WTC11 (cell line): ENCODE measurements around the gene SYT8. TPM values are rescaled to one million over a fixed set of nuclear protein-coding genes. Genes with fewer than 3 reads are reported as not detected.

Source experiments
- ATAC-seq: fragments of 200-7000 bp; cut with Tn5 transposase; 2 replicates; pipeline ENCODE4 v1.10.0; 2021; ENCODE audit warnings: mild to moderate bottlenecking, moderate library complexity
- CTCF ChIA-PET: fragments of 300-600 bp; sonication (Branson Sonifier 250); formaldehyde crosslinking; loops from one replicate; lab custom pipeline; 2021; ENCODE audit warnings: antibody characterized with exemption; lab: Charles Lee
- POLR2A ChIA-PET: fragments of 350-600 bp; sonication (Branson Sonifier 250); formaldehyde crosslinking; loops from one replicate; lab custom pipeline; 2021; ENCODE audit warnings: antibody characterized with exemption; lab: Charles Lee
- DNase-seq: peaks from one replicate; pipeline ENCODE4 v3.0.0; 2021; ENCODE audit warnings: low spot score
- H3K27ac Mint-ChIP-seq: 2 replicates; pipeline ENCODE4 v1.8.0; 2021; ENCODE audit warnings: mixed read lengths
- H3K27me3 Mint-ChIP-seq: 2 replicates; pipeline ENCODE4 v1.8.0; 2021; ENCODE audit warnings: low read depth, mild to moderate bottlenecking, moderate library complexity, mixed read lengths
- H3K36me3 Mint-ChIP-seq: 2 replicates; pipeline ENCODE4 v1.8.0; 2021; ENCODE audit warnings: mixed read lengths
- H3K4me1 Mint-ChIP-seq: 2 replicates; pipeline ENCODE4 v1.8.0; 2022; ENCODE audit warnings: mixed read lengths
- H3K4me3 Mint-ChIP-seq: 2 replicates; pipeline ENCODE4 v1.8.0; 2021; ENCODE audit warnings: mild to moderate bottlenecking, moderate library complexity, mixed read lengths
- H3K9me3 Mint-ChIP-seq: 2 replicates; pipeline ENCODE4 v1.8.0; 2021; ENCODE audit warnings: mixed read lengths
- AFF4 ChIP-seq: sonication (generic); formaldehyde crosslinking; IDR thresholded peaks from 2 replicates; pipeline ENCODE4 v1.8.1; 2023; ENCODE audit warnings: mild to moderate bottlenecking, missing genetic modification reagents, borderline replicate concordance
- ATF3 ChIP-seq: sonication (generic); formaldehyde crosslinking; conservative IDR thresholded peaks from 2 replicates; pipeline ENCODE4 v1.8.1; 2022; ENCODE audit warnings: mild to moderate bottlenecking, missing genetic modification reagents
- CDX4 ChIP-seq: fragments of 250-450 bp; sonication (Bioruptor Pico); IDR thresholded peaks from 2 replicates; pipeline ENCODE4 v1.9.0; 2021; ENCODE audit warnings: moderate library complexity, mild to moderate bottlenecking, inconsistent platforms, borderline replicate concordance
- CREB1 ChIP-seq: sonication (generic); formaldehyde crosslinking; IDR thresholded peaks from 2 replicates; pipeline ENCODE4 v1.8.0; 2023; ENCODE audit warnings: mild to moderate bottlenecking, missing genetic modification reagents
- ERG ChIP-seq: fragments of 250-450 bp; sonication (Bioruptor Pico); IDR thresholded peaks from 2 replicates; pipeline ENCODE4 v1.8.0; 2021; ENCODE audit warnings: mild to moderate bottlenecking
- FOXJ3 ChIP-seq: sonication (generic); formaldehyde crosslinking; IDR thresholded peaks from 2 replicates; pipeline ENCODE4 v1.9.0; 2021; ENCODE audit warnings: missing genetic modification reagents, mild to moderate bottlenecking, borderline replicate concordance
- FOXP1 ChIP-seq: sonication (generic); formaldehyde crosslinking; IDR thresholded peaks from 2 replicates; pipeline ENCODE4 v1.8.0; 2022; ENCODE audit warnings: missing genetic modification reagents, mild to moderate bottlenecking, moderate library complexity, borderline replicate concordance
- MXD4 ChIP-seq: fragments of 250-450 bp; sonication (Bioruptor Pico); IDR thresholded peaks from 2 replicates; pipeline ENCODE4 v1.8.0; 2021; ENCODE audit warnings: mild to moderate bottlenecking, moderate library complexity, borderline replicate concordance
- NFATC4 ChIP-seq: fragments of 250-450 bp; sonication (Bioruptor Pico); IDR thresholded peaks from 2 replicates; pipeline ENCODE4 v1.9.0; 2021; ENCODE audit warnings: mild to moderate bottlenecking
- NR2C2 ChIP-seq: sonication (generic); formaldehyde crosslinking; IDR thresholded peaks from 2 replicates; pipeline ENCODE4 v1.8.0; 2022; ENCODE audit warnings: mild to moderate bottlenecking, missing genetic modification reagents
- PRRX2 ChIP-seq: fragments of 250-450 bp; sonication (Bioruptor Pico); IDR thresholded peaks from 2 replicates; pipeline ENCODE4 v1.8.0; 2021; ENCODE audit warnings: mild to moderate bottlenecking
- SMAD3 ChIP-seq: sonication (generic); formaldehyde crosslinking; IDR thresholded peaks from 2 replicates; pipeline ENCODE4 v1.8.0; 2022; ENCODE audit warnings: missing genetic modification reagents, mild to moderate bottlenecking, borderline replicate concordance
- TEAD1 ChIP-seq: sonication (generic); formaldehyde crosslinking; IDR thresholded peaks from 2 replicates; pipeline ENCODE4 v1.8.0; 2022; ENCODE audit warnings: mild to moderate bottlenecking, missing genetic modification reagents
- ZNF423 ChIP-seq: fragments of 250-450 bp; sonication (Bioruptor Pico); IDR thresholded peaks from 2 replicates; pipeline ENCODE4 v2.1.2; 2022; ENCODE audit warnings: mild to moderate bottlenecking, moderate library complexity
- total RNA-seq: library from RNA; stranded (reverse); gene quantifications from 3 replicates; pipeline ENCODE4 v1.2.3, GENCODE V29; 2021
- TF ChIP-seq, protein P1 (sequence below): sonication (generic); formaldehyde crosslinking; IDR thresholded peaks from 2 replicates; pipeline ENCODE4 v1.8.0; 2022; ENCODE audit warnings: mild to moderate bottlenecking, missing genetic modification reagents
- TF ChIP-seq, protein P2 (sequence below): sonication (generic); formaldehyde crosslinking; IDR thresholded peaks from 2 replicates; pipeline ENCODE4 v1.8.0; 2023; ENCODE audit warnings: missing genetic modification reagents
- TF ChIP-seq, protein P3 (sequence below): fragments of 250-450 bp; sonication (Bioruptor Pico); IDR thresholded peaks from 2 replicates; pipeline ENCODE4 v2.1.2; 2022; ENCODE audit warnings: mild to moderate bottlenecking, moderate library complexity
- TF ChIP-seq, protein P4 (sequence below): sonication (generic); formaldehyde crosslinking; conservative IDR thresholded peaks from 2 replicates; pipeline ENCODE4 v1.8.1; 2023; ENCODE audit warnings: mild to moderate bottlenecking, low read depth, missing genetic modification reagents, moderate library complexity

The SYT8 gene
- total RNA-seq, 1 experiment from 2014 or later: 0.37 TPM

- POLR2A ChIA-PET: no interaction called here
Measured at GRCh38 chr11:1845095-1845429, 10.3 kb downstream of the SYT8 start.

GRCh38 chr11:1845561-1846452, 11.0 kb downstream of the SYT8 start:
- ChIA-PET POLR2A (no interaction called here), CTCF (interaction anchor here (0.6 to 3.6 kb wide), 6 partner anchors 12 to 316 kb away, joined by 3 to 19 read pairs (median 10); partner anchors contain the start of gene SYT8)
- Mint-ChIP-seq H3K27ac (no peak overlapping the region), H3K27me3 (peaks cover 2% of the 10 kb centered on the region; the same call in 1 of the 2 replicates), H3K4me3 (no peak overlapping the region), H3K9me3 (no peaks in the 10 kb centered on the region), H3K4me1 (no peaks in the 10 kb centered on the region), H3K36me3 (no peaks in the 10 kb centered on the region)
- DNase-seq (no peak), ATAC-seq (no peak)
- TF ChIP-seq CREB1 (CRISPR knock-in tag) (no peak), ATF3 (CRISPR knock-in tag) (no peak)
- TF ChIP-seq, protein P1, sequence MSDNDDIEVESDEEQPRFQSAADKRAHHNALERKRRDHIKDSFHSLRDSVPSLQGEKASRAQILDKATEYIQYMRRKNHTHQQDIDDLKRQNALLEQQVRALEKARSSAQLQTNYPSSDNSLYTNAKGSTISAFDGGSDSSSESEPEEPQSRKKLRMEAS: no peak

More at GRCh38 chr11:1845095-1845429, 10.3 kb downstream of the SYT8 start:
- CTCF ChIA-PET: interaction anchor here (1.7 kb wide), 1 partner anchor 73 kb away, joined by 4 read pairs; no protein-coding TSS in a partner anchor
- TF ChIP-seq NR2C2: no peak
- H3K27ac Mint-ChIP-seq: peak overlapping the region; percentile 44
- no peaks in the 10 kb centered on the region for H3K4me1 Mint-ChIP-seq
- no peaks in the 10 kb centered on the region for H3K36me3 Mint-ChIP-seq
- no peak for DNase-seq
- no peaks in the 10 kb centered on the region for H3K9me3 Mint-ChIP-seq
- no peak overlapping the region for H3K4me3 Mint-ChIP-seq
- peaks cover 2% of the 10 kb centered on the region; the same call in 1 of the 2 replicates for H3K27me3 Mint-ChIP-seq
- no peak for ATAC-seq

GRCh38 chr11:1846453-1846932, 11.7 kb downstream of the SYT8 start:
- H3K4me3 Mint-ChIP-seq: no peak overlapping the region
- peaks cover 2% of the 10 kb centered on the region; the same call in 1 of the 2 replicates for H3K27me3 Mint-ChIP-seq
- CTCF ChIA-PET: interaction anchor here (0.6 to 3.6 kb wide), 14 partner anchors 9 to 315 kb away, joined by 3 to 19 read pairs (median 6); partner anchors contain the start of gene SYT8
- no peak for ATAC-seq
- H3K27ac Mint-ChIP-seq: no peak overlapping the region
- no peaks in the 10 kb centered on the region for H3K36me3 Mint-ChIP-seq
- DNase-seq: no peak
- POLR2A ChIA-PET: no interaction called here
- H3K9me3 Mint-ChIP-seq: no peaks in the 10 kb centered on the region
- H3K4me1 Mint-ChIP-seq: no peaks in the 10 kb centered on the region
- TF ChIP-seq FOXP1 (CRISPR knock-in tag) (no peak), ERG (CRISPR knock-in tag) (no peak), MXD4 (no peak), AFF4 (CRISPR knock-in tag) (no peak), SMAD3 (CRISPR knock-in tag) (no peak), NR2C2 (no peak), TEAD1 (CRISPR knock-in tag) (no peak), CDX4 (CRISPR knock-in tag) (no peak), FOXJ3 (CRISPR knock-in tag) (no peak), NFATC4 (CRISPR knock-in tag) (no peak), PRRX2 (CRISPR knock-in tag) (no peak), ZNF423 (CRISPR knock-in tag) (no peak)
- TF ChIP-seq, protein P2, sequence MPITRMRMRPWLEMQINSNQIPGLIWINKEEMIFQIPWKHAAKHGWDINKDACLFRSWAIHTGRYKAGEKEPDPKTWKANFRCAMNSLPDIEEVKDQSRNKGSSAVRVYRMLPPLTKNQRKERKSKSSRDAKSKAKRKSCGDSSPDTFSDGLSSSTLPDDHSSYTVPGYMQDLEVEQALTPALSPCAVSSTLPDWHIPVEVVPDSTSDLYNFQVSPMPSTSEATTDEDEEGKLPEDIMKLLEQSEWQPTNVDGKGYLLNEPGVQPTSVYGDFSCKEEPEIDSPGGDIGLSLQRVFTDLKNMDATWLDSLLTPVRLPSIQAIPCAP (CRISPR knock-in tag): no peak
- TF ChIP-seq, protein P3, sequence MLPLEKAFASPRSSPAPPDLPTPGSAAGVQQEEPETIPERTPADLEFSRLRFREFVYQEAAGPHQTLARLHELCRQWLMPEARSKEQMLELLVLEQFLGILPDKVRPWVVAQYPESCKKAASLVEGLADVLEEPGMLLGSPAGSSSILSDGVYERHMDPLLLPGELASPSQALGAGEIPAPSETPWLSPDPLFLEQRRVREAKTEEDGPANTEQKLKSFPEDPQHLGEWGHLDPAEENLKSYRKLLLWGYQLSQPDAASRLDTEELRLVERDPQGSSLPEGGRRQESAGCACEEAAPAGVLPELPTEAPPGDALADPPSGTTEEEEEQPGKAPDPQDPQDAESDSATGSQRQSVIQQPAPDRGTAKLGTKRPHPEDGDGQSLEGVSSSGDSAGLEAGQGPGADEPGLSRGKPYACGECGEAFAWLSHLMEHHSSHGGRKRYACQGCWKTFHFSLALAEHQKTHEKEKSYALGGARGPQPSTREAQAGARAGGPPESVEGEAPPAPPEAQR: no peak
- TF ChIP-seq, protein P4, sequence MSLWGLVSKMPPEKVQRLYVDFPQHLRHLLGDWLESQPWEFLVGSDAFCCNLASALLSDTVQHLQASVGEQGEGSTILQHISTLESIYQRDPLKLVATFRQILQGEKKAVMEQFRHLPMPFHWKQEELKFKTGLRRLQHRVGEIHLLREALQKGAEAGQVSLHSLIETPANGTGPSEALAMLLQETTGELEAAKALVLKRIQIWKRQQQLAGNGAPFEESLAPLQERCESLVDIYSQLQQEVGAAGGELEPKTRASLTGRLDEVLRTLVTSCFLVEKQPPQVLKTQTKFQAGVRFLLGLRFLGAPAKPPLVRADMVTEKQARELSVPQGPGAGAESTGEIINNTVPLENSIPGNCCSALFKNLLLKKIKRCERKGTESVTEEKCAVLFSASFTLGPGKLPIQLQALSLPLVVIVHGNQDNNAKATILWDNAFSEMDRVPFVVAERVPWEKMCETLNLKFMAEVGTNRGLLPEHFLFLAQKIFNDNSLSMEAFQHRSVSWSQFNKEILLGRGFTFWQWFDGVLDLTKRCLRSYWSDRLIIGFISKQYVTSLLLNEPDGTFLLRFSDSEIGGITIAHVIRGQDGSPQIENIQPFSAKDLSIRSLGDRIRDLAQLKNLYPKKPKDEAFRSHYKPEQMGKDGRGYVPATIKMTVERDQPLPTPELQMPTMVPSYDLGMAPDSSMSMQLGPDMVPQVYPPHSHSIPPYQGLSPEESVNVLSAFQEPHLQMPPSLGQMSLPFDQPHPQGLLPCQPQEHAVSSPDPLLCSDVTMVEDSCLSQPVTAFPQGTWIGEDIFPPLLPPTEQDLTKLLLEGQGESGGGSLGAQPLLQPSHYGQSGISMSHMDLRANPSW: no peak
